GM12892 (cell line): ENCODE results near the gene ZSCAN5C.

Source experiments
- POLR2A ChIP-seq: IDR thresholded peaks from 2 replicates; pipeline ENCODE4 v1.6.1; 2011; ENCODE audit warnings: low read depth, low read length, control low read depth
- POLR2AphosphoS5 ChIP-seq: IDR thresholded peaks from 2 replicates; pipeline ENCODE4 v1.6.1; 2011; ENCODE audit warnings: low read depth, low read length, control low read depth
- TAF1 ChIP-seq: IDR thresholded peaks from 2 replicates; pipeline ENCODE4 v1.6.1; 2011; ENCODE audit warnings: low read depth, mild to moderate bottlenecking, control low read depth, low read length, borderline replicate concordance

DNA sequence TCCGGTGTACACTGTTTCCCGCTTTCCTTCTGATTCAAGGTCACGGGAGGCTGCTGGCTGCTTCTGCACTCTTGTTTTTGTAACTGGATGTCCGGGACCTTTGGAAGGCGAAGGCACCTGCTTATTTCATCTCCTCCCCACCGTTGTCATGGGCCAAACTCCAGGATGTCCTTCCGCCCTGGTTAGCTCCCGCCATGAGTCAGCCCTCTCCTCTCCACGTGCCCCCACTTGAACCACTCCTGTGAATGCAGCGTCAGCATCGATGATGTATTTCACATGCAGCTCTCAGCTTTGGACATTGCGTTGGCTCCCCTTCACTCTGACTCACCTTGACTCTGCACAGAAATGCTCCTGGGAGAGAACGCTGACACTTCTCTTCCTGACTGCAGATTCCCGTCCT lies 31.8 kb upstream of the ZSCAN5C start:
- TF ChIP-seq POLR2AphosphoS5 (no peak), TAF1 (no peak), POLR2A (no peak)
